Ammon's horn (tissue), 1 donor: ENCODE measurements around the gene LGALS14.

Experiments
- DNase-seq: peaks from one replicate; pipeline ENCODE4 v3.0.0-alpha.2; 2016; ENCODE audit warnings: low spot score

Gene LGALS14

DNA sequence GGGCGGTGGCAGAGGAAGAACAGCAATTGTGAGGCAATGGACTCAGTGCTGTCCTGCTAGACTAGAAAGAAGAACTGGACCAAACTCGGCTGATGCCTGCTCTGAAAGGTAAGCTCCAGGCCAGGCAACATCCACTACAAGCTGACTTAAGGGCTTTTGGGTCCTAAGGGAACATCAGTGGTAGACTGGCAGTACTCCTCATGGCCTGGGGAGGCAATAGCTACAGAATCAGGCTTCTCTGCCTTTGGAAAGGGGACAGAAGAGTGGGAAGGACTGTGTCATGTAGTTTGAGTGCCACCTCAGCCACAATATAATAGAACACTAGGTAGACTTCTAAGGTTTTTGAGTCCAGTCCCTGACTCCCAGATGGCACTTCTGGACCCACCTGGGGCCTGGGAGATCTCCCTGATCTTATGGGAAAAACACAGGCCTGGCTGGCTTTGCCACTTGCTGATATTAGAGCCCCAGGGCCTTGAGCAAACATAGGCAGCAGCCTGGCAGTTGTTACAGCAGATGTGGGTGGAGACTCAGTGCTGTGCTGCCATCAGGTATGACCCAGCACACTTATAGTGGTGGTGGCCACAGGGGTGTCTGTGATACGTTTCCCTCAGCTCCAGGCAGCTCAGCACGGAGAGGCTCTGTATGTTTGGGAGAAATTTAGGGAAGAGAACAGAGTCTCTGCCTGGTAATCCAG lies 42.7 kb downstream of the LGALS14 start:
- no peak for DNase-seq

DNA sequence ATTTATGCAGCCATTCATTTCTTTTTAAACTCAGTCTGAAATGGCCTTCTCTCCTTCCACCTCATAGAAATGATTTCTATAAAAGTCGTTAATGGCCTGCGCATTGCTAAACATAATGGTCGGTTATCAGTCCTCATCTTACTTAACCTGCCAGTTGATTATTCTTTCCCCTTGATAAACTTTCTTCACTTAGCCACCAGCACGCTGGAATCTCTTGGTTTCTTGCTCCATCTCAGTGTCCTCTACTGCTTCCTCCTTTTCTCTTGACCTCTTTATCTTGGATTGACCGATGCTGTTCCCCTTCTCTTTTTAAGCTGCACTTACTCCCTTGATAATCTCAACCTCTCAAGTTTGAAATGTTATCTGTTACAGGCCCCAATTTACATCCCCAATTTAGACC lies 45.7 kb downstream of the LGALS14 start:
- no peak for DNase-seq

DNA sequence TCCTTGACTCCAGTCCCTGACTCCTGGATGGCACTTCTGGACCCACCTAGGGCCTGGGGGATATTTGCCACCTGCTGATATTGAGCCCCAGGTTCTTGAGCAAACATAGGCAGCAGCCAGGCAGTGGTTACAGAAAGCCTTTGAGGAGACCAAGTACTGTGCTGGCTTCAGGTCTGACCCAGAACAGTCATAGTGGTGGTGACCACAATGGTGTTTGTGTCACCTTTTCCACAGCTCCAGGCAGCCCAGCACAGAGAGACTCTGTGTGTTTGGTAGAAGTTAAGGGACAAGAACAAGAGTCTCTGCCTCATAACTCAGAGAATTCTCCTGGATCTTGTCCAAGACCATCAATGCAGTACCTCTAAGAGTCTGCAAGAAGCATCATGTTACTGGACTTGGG lies 48.1 kb downstream of the LGALS14 start:
- DNase-seq = no peak

DNA sequence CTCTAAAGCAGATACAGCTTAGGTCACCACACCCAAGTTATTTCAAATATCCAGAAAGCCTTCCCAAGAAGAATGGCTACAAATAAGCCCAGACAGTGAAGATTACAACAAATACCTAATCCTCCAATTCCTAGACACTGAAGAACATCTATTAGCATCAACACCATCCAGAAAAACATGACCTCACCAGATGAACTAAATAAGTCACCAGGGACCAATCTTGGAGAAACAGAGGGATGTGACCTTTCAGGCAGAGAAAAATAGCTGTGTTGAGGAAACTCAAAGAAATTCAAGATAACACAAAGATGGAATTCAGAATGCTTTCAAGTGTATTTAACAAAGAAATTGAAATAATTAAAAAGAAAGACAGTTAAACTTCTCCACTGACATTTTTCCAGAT lies 48.5 kb downstream of the LGALS14 start:
- no peak for DNase-seq

DNA sequence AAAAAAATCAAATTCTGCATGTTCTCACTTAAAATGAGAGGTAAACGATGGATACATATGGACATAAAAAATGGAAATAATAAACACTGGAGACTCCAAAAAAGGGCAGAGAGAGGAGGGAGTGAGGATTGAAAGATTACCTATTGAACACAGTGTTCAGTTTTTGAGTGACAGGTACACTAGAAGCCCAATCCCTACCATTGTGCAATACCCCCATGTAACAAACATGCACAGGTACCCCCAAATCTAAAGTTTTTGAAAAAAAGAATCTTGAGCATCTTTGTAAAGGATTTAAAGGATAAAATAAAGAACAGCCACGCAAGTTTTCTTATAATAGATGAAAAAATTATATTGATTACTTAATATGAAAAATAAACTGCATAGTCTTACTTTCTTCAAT lies 50.3 kb downstream of the LGALS14 start:
- no peak for DNase-seq

DNA sequence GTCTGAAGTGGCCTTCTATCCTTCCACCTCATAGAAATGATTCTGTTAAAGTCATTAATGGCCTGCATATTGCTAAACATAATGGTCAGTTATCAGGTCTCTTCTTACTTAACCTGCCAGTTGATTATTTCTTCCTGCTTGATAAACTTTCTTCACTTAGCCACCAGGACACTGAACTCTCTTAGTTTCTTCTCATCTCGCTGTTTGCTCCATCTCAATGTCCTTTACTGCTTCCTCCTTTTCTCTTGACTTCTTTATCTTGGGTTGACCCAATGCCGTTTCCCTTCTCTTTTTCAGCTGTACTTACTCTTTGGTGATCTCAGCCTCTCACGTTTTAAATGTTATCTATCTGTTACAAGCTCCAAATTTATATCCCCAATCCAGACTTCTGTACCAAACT lies 50.7 kb downstream of the LGALS14 start:
- DNase-seq = no peak
